Stimulated activated CD4-positive, alpha-beta T cell treated with anti-CD3 and anti-CD28 coated beads, Interleukin-4, amount 100 ng/mL, for 1 hour (primary cell): ENCODE data around the gene EFCAB6.

Experiments
- DNase-seq: peaks from one replicate; pipeline ENCODE4 v3.0.0-alpha.2; 2020

EFCAB6 gene

GRCh38 chr22:43497956-43498855 lies 313.9 kb downstream of the EFCAB6 start:
- DNase-seq, result no peak

GRCh38 chr22:43493297-43493696 lies 318.8 kb downstream of the EFCAB6 start:
- no peak for DNase-seq

- DNase-seq, result no peak
Measured at GRCh38 chr22:43491737-43492136, 320.4 kb downstream of the EFCAB6 start.

GRCh38 chr22:43491177-43491576 lies 320.9 kb downstream of the EFCAB6 start:
- DNase-seq, result no peak

GRCh38 chr22:43490311-43490710 lies 321.8 kb downstream of the EFCAB6 start:
- no peak for DNase-seq

GRCh38 chr22:43488937-43489336 lies 323.2 kb downstream of the EFCAB6 start:
- no peak for DNase-seq

- no peak for DNase-seq
Measured at GRCh38 chr22:43488031-43488866, 323.9 kb downstream of the EFCAB6 start.

GRCh38 chr22:43487311-43488030 lies 324.6 kb downstream of the EFCAB6 start:
- no peak for DNase-seq

- DNase-seq, result no peak
Measured at GRCh38 chr22:43485502-43486089, 326.5 kb downstream of the EFCAB6 start.

- DNase-seq, result no peak
Measured at GRCh38 chr22:43484227-43484626, 327.9 kb downstream of the EFCAB6 start.

- no peak for DNase-seq
Measured at GRCh38 chr22:43483669-43484068, 328.4 kb downstream of the EFCAB6 start.

- DNase-seq, result no peak
Measured at GRCh38 chr22:43483266-43483665, 328.8 kb downstream of the EFCAB6 start.

GRCh38 chr22:43482318-43482625 lies 329.8 kb downstream of the EFCAB6 start:
- DNase-seq, result no peak

- DNase-seq, result no peak
Measured at GRCh38 chr22:43481568-43482317, 330.4 kb downstream of the EFCAB6 start.

GRCh38 chr22:43479962-43480361 lies 332.1 kb downstream of the EFCAB6 start:
- no peak for DNase-seq

GRCh38 chr22:43479301-43479950 lies 332.7 kb downstream of the EFCAB6 start:
- DNase-seq, result no peak
